H1 (cell line): ENCODE results near the gene TVP23B. TPM values are rescaled to one million over a fixed set of nuclear protein-coding genes. Genes with fewer than 3 reads are reported as not detected.
"Not testable (repeated sequence)": the region's sequence is repeated elsewhere in the genome, so short reads cannot be mapped to it uniquely, and the experiment has no call there.

Experiments
- CTCF ChIA-PET: fragments of 300-600 bp; sonication (Branson Sonifier 250); formaldehyde crosslinking; loops from one replicate; lab custom pipeline; 2021; ENCODE audit not compliant: partially characterized antibody; lab: Charles Lee
- POLR2A ChIA-PET: fragments of 300-600 bp; sonication (Branson Sonifier 250); formaldehyde crosslinking; loops from one replicate; lab custom pipeline; 2021; ENCODE audit warnings: inconsistent platforms; ENCODE audit not compliant: partially characterized antibody; lab: Charles Lee
- DNase-seq, 2 experiments: peaks; one replicate each; pipeline versions ENCODE4 v3.0.0 to v3.0.0-alpha.2; 2010 to 2022; ENCODE audit warnings: low spot score in 2 of 2, low read depth in 1 of 2, mixed read lengths in 1 of 2
- FAIRE-seq: peaks from 2 replicates; lab custom pipeline; 2011; peaks lifted over from hg19 to GRCh38; lab: Jason Lieb, UNC
- H2AFZ ChIP-seq: 2 replicates; pipeline ENCODE4 v1.8.1; 2012; ENCODE audit warnings: low read length, inconsistent platforms
- H2AK5ac ChIP-seq: 2 replicates; pipeline ENCODE4 v1.6.1; 2013; ENCODE audit warnings: low read depth, low read length
- H2BK120ac ChIP-seq: replicated peaks from 2 replicates; pipeline ENCODE3; 2013; ENCODE audit warnings: low read depth, low read length, inconsistent platforms
- H2BK12ac ChIP-seq: 2 replicates; pipeline ENCODE4 v1.6.1; 2013; ENCODE audit warnings: low read depth, low read length
- H2BK15ac ChIP-seq: 2 replicates; pipeline ENCODE4 v1.6.1; 2013; ENCODE audit warnings: low read length
- H2BK20ac ChIP-seq: 2 replicates; pipeline ENCODE4 v1.6.1; 2013; ENCODE audit warnings: low read length
- H2BK5ac ChIP-seq: 2 replicates; pipeline ENCODE4 v1.6.1; 2013; ENCODE audit warnings: low read depth, low read length
- H3K14ac ChIP-seq: 2 replicates; pipeline ENCODE4 v1.6.1; 2013; ENCODE audit warnings: inconsistent platforms; ENCODE audit not compliant: insufficient read length
- H3K18ac ChIP-seq: 2 replicates; pipeline ENCODE4 v1.6.1; 2013; ENCODE audit warnings: low read length; ENCODE audit errors: extremely low read depth
- H3K23ac ChIP-seq: 2 replicates; pipeline ENCODE4 v1.6.1; 2013; ENCODE audit warnings: inconsistent platforms; ENCODE audit not compliant: insufficient read length
- H3K23me2 ChIP-seq: 2 replicates; pipeline ENCODE4 v1.6.1; 2013; ENCODE audit warnings: low read depth, low read length
- H3K27ac ChIP-seq: 2 replicates; pipeline ENCODE4 v1.6.1; 2011; ENCODE audit warnings: low read depth, low read length, inconsistent platforms
- H3K27me3 ChIP-seq, 4 experiments: replicated peaks in 1 of 4; 1 replicate in 1 of 4; 2 replicates in 3 of 4; pipeline versions ENCODE4 v1.6.1 to v1.8.1; 2011 to 2013; ENCODE audit warnings: low read length in 3 of 4, mild to moderate bottlenecking in 3 of 4, inconsistent platforms in 2 of 4, mixed read lengths in 2 of 4, moderate library complexity in 1 of 4; ENCODE audit not compliant: control insufficient read depth in 3 of 4, insufficient read depth in 3 of 4; ENCODE audit errors: extremely low read depth in 1 of 4
- H3K36me3 ChIP-seq, 4 experiments: 2 replicates each; pipeline versions ENCODE4 v1.6.1 to v1.8.1; 2011 to 2013; ENCODE audit warnings: mild to moderate bottlenecking in 4 of 4, low read length in 3 of 4, moderate library complexity in 2 of 4, control low read depth in 1 of 4, inconsistent platforms in 1 of 4; ENCODE audit not compliant: insufficient read depth in 4 of 4, control insufficient read depth in 2 of 4
- H3K4ac ChIP-seq: replicated peaks from 2 replicates; pipeline ENCODE3; 2013; ENCODE audit warnings: low read length, low read depth, mixed read lengths, inconsistent platforms; ENCODE audit not compliant: insufficient read length
- H3K4me1 ChIP-seq, 4 experiments: replicated peaks in 1 of 4; 1 replicate in 1 of 4; 2 replicates in 3 of 4; pipeline versions ENCODE4 v1.6.1 to v1.8.1; 2011 to 2013; ENCODE audit warnings: low read length in 3 of 4, inconsistent platforms in 2 of 4, mixed read lengths in 1 of 4; ENCODE audit not compliant: insufficient read depth in 4 of 4, control insufficient read depth in 3 of 4
- H3K4me2 ChIP-seq, 2 experiments: 2 replicates each; pipeline versions ENCODE4 v1.6.1 to v1.8.1; 2011 to 2013; ENCODE audit warnings: low read depth in 2 of 2, low read length in 2 of 2, control low read depth in 1 of 2, inconsistent platforms in 1 of 2, mild to moderate bottlenecking in 1 of 2; ENCODE audit not compliant: insufficient read depth in 1 of 2
- H3K4me3 ChIP-seq, 4 experiments: fragments of 200-600, 300-600 bp in 1 of 4; sonication (generic), shearing (Covaris generic), sonication (Bioruptor Twin) in 1 of 4; 2 replicates each; pipeline versions ENCODE4 v1.5.1 to v1.8.1; 2011 to 2016; ENCODE audit warnings: low read length in 4 of 4, low read depth in 3 of 4, control low read depth in 2 of 4, inconsistent platforms in 2 of 4, mild to moderate bottlenecking in 2 of 4, mixed read lengths in 1 of 4, moderate library complexity in 1 of 4; ENCODE audit not compliant: insufficient read depth in 2 of 4; ENCODE audit errors: extremely low read depth in 1 of 4
- H3K56ac ChIP-seq: replicated peaks from 2 replicates; pipeline ENCODE3; 2013; ENCODE audit warnings: low read depth, mild to moderate bottlenecking, mixed read lengths, low read length, inconsistent platforms; ENCODE audit not compliant: insufficient read length
- H3K79me1 ChIP-seq: 2 replicates; pipeline ENCODE4 v1.6.1; 2013; ENCODE audit warnings: low read depth, low read length, control low read depth
- H3K79me2 ChIP-seq, 2 experiments: 2 replicates each; pipeline versions ENCODE4 v1.6.1 to v1.8.1; 2012 to 2013; ENCODE audit warnings: low read length in 2 of 2, mild to moderate bottlenecking in 2 of 2, inconsistent platforms in 1 of 2; ENCODE audit not compliant: insufficient read depth in 2 of 2, control insufficient read depth in 1 of 2
- H3K9ac ChIP-seq, 4 experiments: replicated peaks in 1 of 4; 1 replicate in 1 of 4; 2 replicates in 3 of 4; pipeline versions ENCODE4 v1.6.1 to v1.8.1; 2011 to 2013; ENCODE audit warnings: low read depth in 3 of 4, low read length in 3 of 4, control low read depth in 2 of 4, mild to moderate bottlenecking in 2 of 4, moderate library complexity in 2 of 4, inconsistent platforms in 1 of 4; ENCODE audit errors: extremely low read depth in 1 of 4
- H3K9me3 ChIP-seq, 2 experiments: 2 replicates each; pipeline versions ENCODE4 v1.6.1 to v1.8.1; 2012 to 2013; ENCODE audit warnings: mild to moderate bottlenecking in 2 of 2, moderate library complexity in 2 of 2, control low read depth in 1 of 2, inconsistent platforms in 1 of 2, low read depth in 1 of 2, low read length in 1 of 2, mixed read lengths in 1 of 2; ENCODE audit not compliant: insufficient read depth in 2 of 2
- H4K20me1 ChIP-seq, 2 experiments: replicated peaks in 1 of 2; 2 replicates each; pipeline versions ENCODE3 to v1.8.1; 2011 to 2013; ENCODE audit warnings: inconsistent platforms in 2 of 2, low read length in 2 of 2, mild to moderate bottlenecking in 1 of 2; ENCODE audit not compliant: insufficient read depth in 2 of 2, control insufficient read depth in 1 of 2
- H4K5ac ChIP-seq: 2 replicates; pipeline ENCODE4 v1.6.1; 2013; ENCODE audit warnings: low read length, low read depth, mixed read lengths, inconsistent platforms; ENCODE audit not compliant: insufficient read length
- H4K8ac ChIP-seq: 2 replicates; pipeline ENCODE4 v1.8.0; 2013; ENCODE audit warnings: mild to moderate bottlenecking, moderate library complexity, low read length, inconsistent platforms; ENCODE audit not compliant: insufficient read depth; ENCODE audit errors: extremely low read depth
- H4K91ac ChIP-seq: replicated peaks from 2 replicates; pipeline ENCODE3; 2013; ENCODE audit warnings: low read length, mixed read lengths, inconsistent platforms; ENCODE audit not compliant: insufficient read length
- WGBS, 2 experiments: shearing (Covaris generic) in 1 of 2; methylation state at CpG; one replicate each; pipeline versions ENCODE4 v1.1.6 to v1.1.7; 2013 to 2015; ENCODE audit warnings: low lambda C conversion rate in 2 of 2, mixed read lengths in 2 of 2, inconsistent platforms in 1 of 2, low coverage in 1 of 2, missing lambda C conversion rate in 1 of 2; ENCODE audit not compliant: insufficient replicate concordance in 2 of 2, insufficient coverage in 1 of 2, insufficient read length in 1 of 2; ENCODE audit errors: extremely low coverage in 1 of 2, missing lambda C conversion rate in 1 of 2; 5-methylcytosine and 5-hydroxymethylcytosine counted together
- polyA plus RNA-seq, 7 experiments: library from polyadenylated mRNA; depleted of rRNA in 3 of 7; stranded (reverse) in 5 of 7; unstranded in 2 of 7; fragments of >200 nt in 5 of 7; fragments of 200-250 nt in 2 of 7; gene quantifications; 1 replicate in 5 of 7; 2 replicates in 1 of 7; 4 replicates in 1 of 7; pipeline versions ENCODE4 v1.2.1 to v1.2.3, GENCODE V29; 2011 to 2013; ENCODE audit warnings: missing spikeins in 2 of 7, mixed read lengths in 2 of 7
- total RNA-seq: library from RNA; stranded (reverse); fragmentation: NEBNext Ultra II Directional; extraction: Animal tissue kit (Norgen Biotek cat#: 25700); gene quantifications from 2 replicates; pipeline ENCODE4 v1.2.1, GENCODE V29; 2021

The TVP23B gene
- total and polyA plus RNA-seq, 2 of the 8 experiments (the other 6 are each of a cell fraction or from before 2014, with no cell fraction given) = 11.5 to 22.7 TPM

- CTCF ChIA-PET, H3K27me3 ChIP-seq, H3K4me1 ChIP-seq, H3K23me2 ChIP-seq, H3K79me1 ChIP-seq, H2BK12ac ChIP-seq, H2AK5ac ChIP-seq, H3K14ac ChIP-seq, H4K20me1 ChIP-seq, H4K5ac ChIP-seq, H3K9me3 ChIP-seq, H3K4me2 ChIP-seq, H3K36me3 ChIP-seq, H3K79me2 ChIP-seq, H3K9ac ChIP-seq, H3K27ac ChIP-seq, H3K56ac ChIP-seq, POLR2A ChIA-PET, H2BK20ac ChIP-seq, H3K23ac ChIP-seq, H3K4me3 ChIP-seq, H3K18ac ChIP-seq, H2AFZ ChIP-seq, FAIRE-seq, H4K8ac ChIP-seq, H3K4ac ChIP-seq, DNase-seq, H2BK15ac ChIP-seq, H2BK120ac ChIP-seq, H4K91ac ChIP-seq, H2BK5ac ChIP-seq: not testable (repeated sequence)
- WGBS, 2 experiments = 91% methylated on average over 8 of the region's 8 CpGs; no CpG with 5 or more reads in 1 of the 2 experiments
Measured at GRCh38 chr17:18757368-18758044, 23.5 kb upstream of the TVP23B start.

GRCh38 chr17:18758344-18758743, 22.6 kb upstream of the TVP23B start:
- H3K9me3 ChIP-seq, H3K4me1 ChIP-seq, H2AK5ac ChIP-seq, H3K14ac ChIP-seq, H3K23ac ChIP-seq, H3K4ac ChIP-seq, H3K27ac ChIP-seq, H4K20me1 ChIP-seq, H3K4me2 ChIP-seq, H3K56ac ChIP-seq, DNase-seq, H2BK120ac ChIP-seq, FAIRE-seq, H2BK5ac ChIP-seq, H2AFZ ChIP-seq, H2BK20ac ChIP-seq, H4K8ac ChIP-seq, H2BK12ac ChIP-seq, H3K9ac ChIP-seq, H3K23me2 ChIP-seq, H4K91ac ChIP-seq, H3K79me1 ChIP-seq, H3K79me2 ChIP-seq, CTCF ChIA-PET, H3K27me3 ChIP-seq, H4K5ac ChIP-seq, H2BK15ac ChIP-seq, POLR2A ChIA-PET, H3K18ac ChIP-seq, H3K4me3 ChIP-seq, H3K36me3 ChIP-seq: not testable (repeated sequence)
- WGBS, 2 experiments = no CpG with 5 or more reads among the region's 6 CpGs
